BLaER1 (cell line): ENCODE measurements around the gene ITFG1.

ENCODE experiments used
- H3K27ac ChIP-seq: shearing (Covaris generic); formaldehyde crosslinking; 2 replicates; pipeline ENCODE4 v1.8.1; 2022
- H3K27me3 ChIP-seq: shearing (Covaris generic); formaldehyde crosslinking; 2 replicates; pipeline ENCODE4 v1.8.1; 2022
- H3K36me3 ChIP-seq: shearing (Covaris generic); formaldehyde crosslinking; 2 replicates; pipeline ENCODE4 v1.8.1; 2022
- H3K4me1 ChIP-seq: shearing (Covaris generic); formaldehyde crosslinking; 2 replicates; pipeline ENCODE4 v1.8.1; 2022
- H3K4me2 ChIP-seq: shearing (Covaris generic); formaldehyde crosslinking; 2 replicates; pipeline ENCODE4 v1.8.1; 2022
- H3K4me3 ChIP-seq: shearing (Covaris generic); formaldehyde crosslinking; 2 replicates; pipeline ENCODE4 v1.8.1; 2022
- H3K9ac ChIP-seq: shearing (Covaris generic); formaldehyde crosslinking; 2 replicates; pipeline ENCODE4 v1.8.1; 2022
- H3K9me3 ChIP-seq: shearing (Covaris generic); formaldehyde crosslinking; 2 replicates; pipeline ENCODE4 v1.8.1; 2022
- H4K20me1 ChIP-seq: shearing (Covaris generic); formaldehyde crosslinking; 2 replicates; pipeline ENCODE4 v1.8.1; 2022
- Cebpa-rat ChIP-seq: shearing (Covaris generic); IDR thresholded peaks from 2 replicates; pipeline ENCODE4 v1.8.1; 2022

ITFG1 gene

DNA sequence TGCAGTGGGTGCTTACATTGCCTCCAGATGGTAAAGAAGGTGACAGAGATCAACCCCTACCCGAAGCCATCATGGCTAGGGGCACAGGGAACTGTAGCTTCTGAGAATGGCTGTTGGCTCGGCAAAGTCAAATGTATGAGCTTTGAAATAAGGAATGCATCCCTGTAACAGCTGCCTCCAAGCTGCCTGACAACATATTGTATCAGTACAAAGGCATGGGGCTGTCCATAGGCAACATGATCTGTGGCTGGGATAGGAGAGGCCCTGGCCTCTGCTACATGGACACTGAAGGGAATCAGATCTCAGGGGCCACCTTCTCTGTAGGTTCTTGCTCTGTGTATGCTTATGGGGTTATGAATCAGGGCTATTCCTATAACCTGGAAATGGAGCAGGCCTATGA lies 197.9 kb downstream of the ITFG1 start:
- no peaks in the 10 kb centered on the region for H3K27me3 ChIP-seq
- H3K4me1 ChIP-seq = no peaks in the 10 kb centered on the region
- TF ChIP-seq Cebpa-rat = no peak

DNA sequence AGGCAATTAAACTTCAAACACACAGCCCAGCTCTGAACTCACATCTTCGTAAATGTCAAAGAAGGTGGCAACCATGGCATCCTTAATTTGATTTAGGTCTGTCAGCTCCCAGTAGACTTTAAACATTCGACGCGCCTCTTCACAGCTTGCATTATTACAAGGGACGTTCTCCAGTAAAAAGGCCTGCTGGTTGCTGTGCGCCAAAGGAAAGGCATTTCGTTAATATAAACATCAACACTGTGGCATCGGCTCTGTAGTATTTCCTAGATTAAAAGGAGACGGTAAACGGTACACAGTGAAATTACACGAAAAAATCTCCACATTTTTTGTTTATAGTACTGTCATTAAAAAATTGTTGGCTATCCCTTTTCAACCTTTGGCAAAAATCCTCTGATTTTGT lies 200.4 kb downstream of the ITFG1 start:
- H3K4me3 ChIP-seq = no peak overlapping the region
- no peaks in the 10 kb centered on the region for H3K9me3 ChIP-seq
- no peaks in the 10 kb centered on the region for H3K27me3 ChIP-seq
- peaks cover 34% of the 10 kb centered on the region for H3K36me3 ChIP-seq
- no peak for TF ChIP-seq Cebpa-rat
- no peak overlapping the region for H3K27ac ChIP-seq
- no peak overlapping the region for H3K4me2 ChIP-seq
- H4K20me1 ChIP-seq = no peaks in the 10 kb centered on the region
- no peak overlapping the region for H3K9ac ChIP-seq
- no peaks in the 10 kb centered on the region for H3K4me1 ChIP-seq

More for the DNA sequence above, 197.9 kb downstream of the ITFG1 start:
- Histone ChIP-seq H3K4me3 (no peak overlapping the region), H3K27ac (no peak overlapping the region), H4K20me1 (no peaks in the 10 kb centered on the region), H3K9me3 (no peaks in the 10 kb centered on the region), H3K36me3 (peaks cover 23% of the 10 kb centered on the region), H3K4me2 (no peak overlapping the region), H3K9ac (no peak overlapping the region)

DNA sequence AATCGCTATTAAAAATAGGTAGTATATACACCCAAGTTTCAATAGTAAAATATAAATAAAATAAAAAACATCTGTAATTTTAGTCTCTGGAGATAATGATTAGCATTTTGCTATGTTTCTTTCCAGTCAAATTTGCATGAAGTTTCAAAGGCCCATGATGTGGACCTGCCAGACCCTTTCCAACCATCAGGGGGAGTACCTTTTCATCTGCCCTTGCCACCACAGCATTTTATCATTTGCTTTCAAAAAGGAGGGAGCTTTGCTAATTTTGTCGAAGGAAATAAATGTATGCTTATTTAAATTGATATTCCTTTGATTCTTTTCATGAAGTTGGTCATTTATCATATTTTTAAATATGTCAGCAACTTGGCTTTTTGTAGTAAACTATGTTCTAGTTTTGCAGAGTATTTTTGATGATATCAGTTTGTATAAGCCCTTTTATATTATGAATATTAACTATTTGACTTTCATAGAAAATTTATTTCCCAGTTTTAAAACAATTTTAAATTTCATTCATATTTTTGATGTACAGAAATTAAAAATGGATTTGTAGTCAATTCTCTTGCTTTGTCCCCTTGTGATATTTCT lies 201.9 kb downstream of the ITFG1 start:
- Histone ChIP-seq H3K36me3 (peaks cover 36% of the 10 kb centered on the region), H4K20me1 (no peaks in the 10 kb centered on the region), H3K27me3 (no peaks in the 10 kb centered on the region), H3K4me2 (no peak overlapping the region), H3K9ac (no peak overlapping the region), H3K4me3 (no peak overlapping the region), H3K4me1 (no peaks in the 10 kb centered on the region), H3K27ac (no peak overlapping the region), H3K9me3 (no peaks in the 10 kb centered on the region)
- TF ChIP-seq Cebpa-rat = no peak

DNA sequence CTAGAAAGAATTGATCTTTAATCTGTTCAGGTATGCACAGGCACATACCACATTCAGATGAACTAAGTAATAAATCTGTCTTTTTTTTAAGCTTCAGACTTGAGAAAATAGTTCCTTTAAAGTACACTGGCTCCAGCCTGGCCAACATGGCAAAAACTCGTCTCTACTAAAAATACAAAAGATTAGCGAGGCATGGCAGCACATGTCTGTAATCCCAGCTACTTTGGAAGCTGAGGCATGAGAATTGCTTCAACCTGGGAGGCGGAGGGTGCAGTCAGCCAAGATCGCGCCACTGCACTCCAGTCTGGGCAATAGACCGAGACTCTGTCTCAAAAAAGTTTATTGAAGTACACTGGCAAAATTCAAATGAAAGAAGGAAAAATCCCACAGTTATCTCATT lies 206.1 kb downstream of the ITFG1 start:
- Histone ChIP-seq H3K4me2 (no peak overlapping the region), H4K20me1 (no peaks in the 10 kb centered on the region), H3K36me3 (peaks cover 26% of the 10 kb centered on the region), H3K27ac (no peak overlapping the region), H3K27me3 (no peaks in the 10 kb centered on the region), H3K4me1 (no peaks in the 10 kb centered on the region), H3K9me3 (no peaks in the 10 kb centered on the region), H3K9ac (no peak overlapping the region), H3K4me3 (no peak overlapping the region)
- TF ChIP-seq Cebpa-rat = no peak

DNA sequence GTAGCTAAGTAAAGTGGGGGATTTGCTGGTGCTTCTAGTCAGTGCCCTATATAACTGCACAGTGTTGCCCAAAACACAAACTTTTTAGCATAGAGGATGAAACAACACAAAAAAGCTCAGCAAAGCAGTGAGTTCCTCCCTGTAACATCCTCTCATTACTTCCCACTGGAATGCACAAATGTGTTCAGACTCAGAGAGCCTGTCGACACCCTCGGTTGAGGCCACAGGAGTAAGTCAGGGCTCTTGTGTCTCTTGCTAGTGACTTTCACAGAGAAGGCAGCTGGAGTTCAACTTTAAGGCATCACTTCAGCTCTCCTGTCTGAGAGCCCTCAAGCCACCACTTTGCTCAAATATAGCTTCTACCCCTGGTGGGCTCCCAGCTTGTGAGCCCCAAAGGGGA lies 209.9 kb downstream of the ITFG1 start:
- H4K20me1 ChIP-seq = no peaks in the 10 kb centered on the region
- peaks cover 17% of the 10 kb centered on the region for H3K36me3 ChIP-seq
- no peak for TF ChIP-seq Cebpa-rat
- H3K27ac ChIP-seq = no peak overlapping the region
- no peaks in the 10 kb centered on the region for H3K4me1 ChIP-seq
- H3K9me3 ChIP-seq = no peaks in the 10 kb centered on the region
- H3K27me3 ChIP-seq = no peaks in the 10 kb centered on the region
- H3K4me3 ChIP-seq = no peak overlapping the region
- no peak overlapping the region for H3K9ac ChIP-seq
- H3K4me2 ChIP-seq = no peak overlapping the region

DNA sequence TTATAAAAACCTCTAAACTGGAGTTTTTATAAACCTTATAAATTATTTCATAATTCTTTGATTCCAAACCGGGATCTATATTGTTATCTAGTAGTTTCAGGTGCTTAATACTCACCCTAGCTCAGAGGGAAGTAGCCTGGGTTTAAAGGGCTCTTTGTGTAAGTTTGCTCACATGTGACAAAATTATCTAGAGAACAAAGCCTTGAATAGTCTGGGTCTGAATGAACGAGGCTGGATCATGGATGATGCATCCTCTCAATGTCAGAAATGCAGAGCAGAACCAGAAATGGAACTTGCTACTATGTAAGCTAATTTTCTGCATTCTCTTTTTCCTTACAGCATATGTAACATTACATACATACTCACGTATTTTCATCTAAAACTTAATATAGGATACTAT lies 213.2 kb downstream of the ITFG1 start:
- Histone ChIP-seq H3K27ac (no peak overlapping the region), H3K27me3 (no peaks in the 10 kb centered on the region), H3K4me1 (no peaks in the 10 kb centered on the region), H3K9ac (no peak overlapping the region), H3K4me3 (no peak overlapping the region), H4K20me1 (no peaks in the 10 kb centered on the region), H3K36me3 (peaks cover 12% of the 10 kb centered on the region), H3K4me2 (no peak overlapping the region), H3K9me3 (no peaks in the 10 kb centered on the region)
- no peak for TF ChIP-seq Cebpa-rat

DNA sequence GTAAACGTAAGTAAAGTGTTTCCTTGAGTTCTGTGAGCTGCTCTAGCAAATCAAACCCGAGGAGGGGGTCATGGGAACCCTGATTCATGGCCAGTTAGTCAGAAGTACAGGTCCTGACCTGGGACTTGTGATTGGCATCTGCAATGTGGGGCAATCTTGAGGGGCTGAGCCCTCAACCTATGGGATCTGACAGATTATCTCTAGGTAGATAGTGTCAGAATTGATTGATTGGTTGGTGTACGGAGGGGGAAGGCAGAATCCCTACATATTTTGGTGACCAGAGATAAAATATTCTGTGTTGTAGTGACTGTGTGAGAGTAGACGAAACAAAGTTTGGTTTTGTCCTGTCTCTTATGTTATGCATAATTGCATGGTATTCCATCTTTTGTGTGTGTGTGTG lies 216.7 kb downstream of the ITFG1 start:
- peaks cover 5% of the 10 kb centered on the region for H3K36me3 ChIP-seq
- no peak for TF ChIP-seq Cebpa-rat
- no peaks in the 10 kb centered on the region for H3K4me1 ChIP-seq
- H3K27me3 ChIP-seq = no peaks in the 10 kb centered on the region
- H3K9ac ChIP-seq = no peak overlapping the region
- no peak overlapping the region for H3K27ac ChIP-seq
- no peaks in the 10 kb centered on the region for H4K20me1 ChIP-seq
- no peaks in the 10 kb centered on the region for H3K9me3 ChIP-seq
- H3K4me3 ChIP-seq = no peak overlapping the region
- no peak overlapping the region for H3K4me2 ChIP-seq

DNA sequence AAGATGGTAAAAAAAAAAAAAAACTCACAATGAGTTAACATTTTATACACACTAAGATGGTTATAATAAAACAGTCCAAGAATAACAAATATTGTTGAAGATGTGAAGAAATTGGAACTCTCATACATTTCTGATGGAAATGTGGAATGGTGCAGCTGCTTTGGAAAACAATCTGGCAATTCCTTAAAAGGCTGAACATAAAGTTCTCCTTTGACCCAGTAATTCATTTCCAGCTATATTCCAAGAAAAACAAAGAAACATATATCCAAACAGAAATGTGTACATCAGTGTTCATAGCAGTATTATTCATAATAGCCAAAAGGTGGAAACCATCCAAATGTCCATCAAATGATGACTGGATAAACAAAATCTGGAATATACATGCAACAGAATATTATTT lies 219.8 kb downstream of the ITFG1 start:
- Histone ChIP-seq H3K4me3 (no peak overlapping the region), H3K4me2 (no peak overlapping the region)
- TF ChIP-seq Cebpa-rat = no peak

DNA sequence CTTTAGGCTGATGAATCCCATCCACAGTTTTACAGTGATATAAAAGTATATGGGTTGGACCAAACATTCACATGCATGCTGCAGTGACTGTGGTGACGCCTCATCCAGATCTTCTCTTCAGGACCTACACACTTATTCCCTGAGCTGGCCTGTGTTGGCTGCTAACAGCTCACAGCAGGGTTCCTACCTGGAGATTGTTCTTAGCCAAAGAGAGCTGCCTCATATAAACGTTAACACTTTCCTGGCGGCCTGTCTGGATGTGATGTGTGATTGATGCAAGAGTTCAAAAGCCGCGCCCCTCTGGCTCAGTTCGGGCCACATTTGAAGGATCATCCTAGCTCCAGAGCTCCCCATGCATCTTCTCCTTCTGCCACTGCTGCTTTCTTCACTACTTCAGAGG lies 224.1 kb downstream of the ITFG1 start:
- Histone ChIP-seq H3K27me3 (no peaks in the 10 kb centered on the region), H3K4me2 (no peak overlapping the region), H3K4me1 (no peaks in the 10 kb centered on the region), H3K9ac (no peak overlapping the region), H4K20me1 (no peaks in the 10 kb centered on the region), H3K4me3 (no peak overlapping the region), H3K27ac (no peak overlapping the region), H3K9me3 (no peaks in the 10 kb centered on the region), H3K36me3 (peaks cover 20% of the 10 kb centered on the region; the same call in 1 of the 2 replicates)
- TF ChIP-seq Cebpa-rat = no peak

More for the DNA sequence above, 219.8 kb downstream of the ITFG1 start:
- no peaks in the 10 kb centered on the region for H3K4me1 ChIP-seq
- H4K20me1 ChIP-seq = no peaks in the 10 kb centered on the region
- no peak overlapping the region for H3K9ac ChIP-seq
- H3K36me3 ChIP-seq = peaks cover 7% of the 10 kb centered on the region; the same call in 1 of the 2 replicates
- H3K9me3 ChIP-seq = no peaks in the 10 kb centered on the region
- no peaks in the 10 kb centered on the region for H3K27me3 ChIP-seq
- H3K27ac ChIP-seq = no peak overlapping the region

DNA sequence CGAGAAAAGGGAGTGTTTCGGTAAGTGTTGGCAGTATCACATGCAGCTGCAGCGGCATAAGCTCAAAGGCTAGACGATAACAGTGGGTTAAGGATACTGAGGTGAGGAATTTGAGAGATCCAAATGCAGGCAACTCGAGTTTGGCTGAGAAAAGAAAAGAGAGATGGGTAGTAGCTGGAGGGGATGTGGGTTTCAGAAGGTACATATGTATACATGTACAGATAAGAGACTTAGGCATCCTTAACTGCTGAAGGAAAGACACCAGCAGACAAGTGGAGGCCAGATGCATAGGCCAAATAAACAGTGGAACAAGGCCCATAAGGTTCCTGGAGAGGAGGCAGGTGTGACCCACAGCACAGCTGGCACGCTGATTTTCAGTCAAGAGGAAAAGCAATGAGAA lies 230.6 kb downstream of the ITFG1 start:
- Histone ChIP-seq H3K4me1 (no peaks in the 10 kb centered on the region), H4K20me1 (no peaks in the 10 kb centered on the region), H3K9me3 (no peaks in the 10 kb centered on the region), H3K4me3 (no peak overlapping the region), H3K4me2 (no peak overlapping the region), H3K9ac (no peak overlapping the region), H3K27ac (no peak overlapping the region), H3K27me3 (no peaks in the 10 kb centered on the region), H3K36me3 (peaks cover 12% of the 10 kb centered on the region)
- TF ChIP-seq Cebpa-rat = no peak
